ENCODE data around the gene PTCHD1.

DNA sequence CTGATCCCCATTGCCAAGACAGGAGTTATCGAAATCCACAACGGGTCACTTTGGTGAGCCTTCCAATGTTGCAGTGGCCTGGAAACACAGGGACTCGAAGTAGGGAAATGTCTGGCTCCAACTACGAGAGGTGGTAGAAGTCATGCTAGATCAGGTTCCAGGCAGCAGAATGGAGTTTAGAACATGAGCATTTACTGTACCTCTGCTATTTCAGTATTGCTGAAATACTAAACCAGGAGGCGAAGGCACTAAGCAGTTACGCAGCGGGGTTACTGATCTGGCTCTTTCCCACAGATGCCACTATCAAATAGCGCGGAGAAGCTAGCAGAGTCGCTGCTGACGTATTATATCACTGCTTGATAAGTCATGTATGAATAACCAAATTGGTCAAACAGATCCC, 56.3 kb downstream of the PTCHD1 start:
- TF ChIP-seq, protein P1, sequence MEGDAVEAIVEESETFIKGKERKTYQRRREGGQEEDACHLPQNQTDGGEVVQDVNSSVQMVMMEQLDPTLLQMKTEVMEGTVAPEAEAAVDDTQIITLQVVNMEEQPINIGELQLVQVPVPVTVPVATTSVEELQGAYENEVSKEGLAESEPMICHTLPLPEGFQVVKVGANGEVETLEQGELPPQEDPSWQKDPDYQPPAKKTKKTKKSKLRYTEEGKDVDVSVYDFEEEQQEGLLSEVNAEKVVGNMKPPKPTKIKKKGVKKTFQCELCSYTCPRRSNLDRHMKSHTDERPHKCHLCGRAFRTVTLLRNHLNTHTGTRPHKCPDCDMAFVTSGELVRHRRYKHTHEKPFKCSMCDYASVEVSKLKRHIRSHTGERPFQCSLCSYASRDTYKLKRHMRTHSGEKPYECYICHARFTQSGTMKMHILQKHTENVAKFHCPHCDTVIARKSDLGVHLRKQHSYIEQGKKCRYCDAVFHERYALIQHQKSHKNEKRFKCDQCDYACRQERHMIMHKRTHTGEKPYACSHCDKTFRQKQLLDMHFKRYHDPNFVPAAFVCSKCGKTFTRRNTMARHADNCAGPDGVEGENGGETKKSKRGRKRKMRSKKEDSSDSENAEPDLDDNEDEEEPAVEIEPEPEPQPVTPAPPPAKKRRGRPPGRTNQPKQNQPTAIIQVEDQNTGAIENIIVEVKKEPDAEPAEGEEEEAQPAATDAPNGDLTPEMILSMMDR (IDR thresholded peaks at IDR 0.05 in 4 of 5, conservative IDR thresholded peaks at IDR 0.05 in 1 of 5), result no peak
- no peak for TF ChIP-seq POLR2A (IDR thresholded peaks at IDR 0.05)
